Measurements from ENCODE around the gene TPRX2.
"Not testable (repeated sequence)": the region's sequence is repeated elsewhere in the genome, so short reads cannot be mapped to it uniquely, and the experiment has no call there.

Gene TPRX2

DNA sequence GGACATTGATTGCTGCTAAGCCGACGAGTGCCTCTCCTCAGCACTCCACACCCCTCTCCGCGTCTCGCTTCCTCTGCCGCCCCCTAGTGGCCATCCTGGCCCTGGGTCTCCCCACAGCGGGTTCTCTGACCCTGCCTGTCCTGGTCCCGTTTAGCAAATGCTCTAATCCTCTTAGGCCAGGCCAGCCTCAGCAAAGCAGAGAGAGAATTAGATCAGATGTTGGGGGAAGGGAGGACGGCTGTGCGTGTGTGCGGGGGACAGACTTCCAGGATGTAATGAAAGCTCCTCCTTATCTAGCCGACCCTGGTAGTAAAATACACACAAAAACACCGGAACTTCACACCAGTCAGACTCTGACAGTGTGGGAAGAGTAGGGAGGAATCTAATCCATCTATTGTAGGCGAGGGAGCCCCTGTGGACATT lies 4.5 kb downstream of the TPRX2 start:
- DNase-seq: peak; percentile 60

DNA sequence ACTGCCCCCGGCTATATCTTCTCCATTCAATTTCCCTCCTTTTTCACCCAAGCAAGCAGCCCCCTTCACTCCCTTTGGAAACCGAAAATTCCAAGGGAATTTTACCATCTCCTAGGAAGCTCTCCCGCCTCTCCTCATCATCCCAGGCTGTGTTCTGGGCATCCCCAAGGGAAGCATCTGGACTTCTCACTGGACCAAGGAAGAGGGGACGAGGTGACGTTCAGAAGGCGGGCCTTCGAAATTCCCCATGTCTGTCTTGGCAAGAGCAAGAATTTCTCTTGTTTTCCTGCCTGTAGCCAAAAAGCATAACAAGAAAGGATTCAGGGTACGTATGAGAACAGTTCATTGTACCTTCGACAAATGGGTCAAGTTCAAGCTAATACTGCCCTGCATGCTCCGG lies 6.1 kb downstream of the TPRX2 start:
- no peak for DNase-seq

GRCh38 chr19:47878906-47879305 lies 19.9 kb downstream of the TPRX2 start:
- no peak for DNase-seq

DNA sequence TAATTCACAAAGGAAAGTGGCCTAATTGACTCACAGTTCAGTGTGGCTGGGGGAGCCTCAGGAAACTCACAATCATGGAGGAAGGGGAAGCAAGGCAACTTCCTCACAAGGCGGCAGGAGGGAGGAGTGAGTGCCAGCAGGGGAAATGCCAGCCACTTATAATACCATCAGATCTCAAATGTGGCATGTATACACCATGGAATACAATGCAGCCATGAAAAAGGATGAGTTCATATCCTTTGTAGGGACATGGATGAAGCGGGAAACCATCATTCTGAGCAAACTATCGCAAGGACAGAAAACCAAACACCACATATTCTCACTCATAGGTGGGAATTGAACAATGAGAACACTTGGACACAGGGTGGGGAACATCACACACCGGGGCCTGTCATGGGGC lies 20.4 kb downstream of the TPRX2 start:
- DNase-seq: not testable (repeated sequence)

DNA sequence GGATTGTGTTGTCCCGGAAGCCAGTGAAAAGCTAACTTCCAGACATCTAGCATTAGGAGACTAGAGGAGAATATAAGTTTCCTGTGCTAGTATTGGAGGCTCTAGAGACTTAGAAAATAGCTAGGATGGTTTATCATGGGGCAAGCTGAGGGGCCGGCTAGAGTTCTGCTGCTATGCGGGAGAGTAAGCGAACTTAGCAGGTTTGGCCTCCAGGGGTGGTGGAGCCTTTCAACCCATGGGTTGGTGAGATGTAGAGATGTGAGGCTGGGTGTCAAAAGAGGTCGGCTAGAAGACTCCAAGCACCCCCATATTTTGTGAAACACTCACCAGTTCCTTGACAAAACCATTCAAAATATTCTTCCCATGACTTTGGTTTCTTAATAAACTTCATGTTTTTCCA lies 22.7 kb downstream of the TPRX2 start:
- no peak for DNase-seq

DNA sequence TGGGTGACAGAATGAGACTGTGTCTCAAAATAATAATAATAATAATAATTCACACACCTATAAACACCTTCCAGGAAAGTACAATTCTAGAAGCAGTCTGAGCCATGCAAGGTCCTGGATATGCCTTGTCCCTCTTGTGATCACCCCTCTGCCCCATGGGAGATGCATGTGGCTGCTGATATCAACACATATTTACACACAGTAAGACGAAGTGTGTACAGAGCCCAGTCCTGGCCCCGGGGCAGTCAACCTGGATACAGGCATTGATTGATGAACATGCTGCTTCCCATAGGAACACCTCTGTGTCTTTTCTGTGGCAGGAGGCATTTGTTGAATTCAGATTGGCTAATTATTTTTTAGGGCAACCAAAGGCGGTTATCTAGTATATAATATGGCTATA lies 23.9 kb downstream of the TPRX2 start:
- no peak for DNase-seq

DNA sequence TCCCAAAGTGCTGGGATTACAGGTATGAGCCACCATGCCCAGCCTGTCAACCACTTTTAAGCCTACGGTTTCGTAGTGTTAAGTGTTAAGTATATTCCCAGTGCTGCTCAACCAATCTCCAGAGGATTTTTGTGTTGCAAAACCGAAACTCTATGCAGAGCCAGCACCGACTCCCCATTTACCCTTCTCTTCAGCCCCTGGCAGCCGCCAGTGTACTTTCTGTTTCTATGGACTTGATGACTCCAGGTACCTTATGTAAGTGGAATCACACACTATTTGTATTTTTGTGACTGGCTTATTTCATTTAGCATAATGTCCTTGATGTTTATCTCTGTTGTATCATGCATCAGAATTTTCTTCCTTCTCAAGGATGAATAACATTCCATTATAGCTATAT lies 26.0 kb downstream of the TPRX2 start:
- no peak for DNase-seq

DNA sequence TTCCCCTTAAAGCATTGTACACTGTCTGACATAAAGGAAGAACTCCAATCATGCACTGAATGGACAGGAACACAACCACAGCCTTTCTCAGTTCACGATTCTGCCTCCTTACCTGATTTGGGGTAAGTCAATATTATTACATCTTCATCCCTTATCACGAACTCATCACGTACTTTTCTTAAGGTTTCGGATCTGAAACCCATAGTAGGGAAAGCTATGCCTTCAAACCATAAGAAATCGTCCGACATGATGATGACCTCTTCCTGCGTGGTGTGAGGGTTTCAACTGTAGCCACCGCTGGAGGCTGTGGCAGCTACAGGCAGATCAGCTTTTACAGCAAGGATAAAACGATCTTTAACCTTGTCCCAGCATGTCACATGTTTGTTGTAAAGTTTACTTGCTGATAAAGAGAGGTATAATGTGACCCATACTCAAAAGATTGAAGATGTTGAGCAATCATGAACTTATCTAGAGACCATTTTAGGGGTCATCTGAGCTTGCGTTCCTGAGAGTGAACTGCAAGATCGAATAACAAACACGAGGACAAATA lies 27.1 kb downstream of the TPRX2 start, which contains the start of gene SULT2A1:
Gene SULT2A1, minus strand, starts transcription at position 306 of the 550 bp plus-strand sequence. Its CDS starts 58 bp downstream, at position 248.
- DNase-seq: no peak

DNA sequence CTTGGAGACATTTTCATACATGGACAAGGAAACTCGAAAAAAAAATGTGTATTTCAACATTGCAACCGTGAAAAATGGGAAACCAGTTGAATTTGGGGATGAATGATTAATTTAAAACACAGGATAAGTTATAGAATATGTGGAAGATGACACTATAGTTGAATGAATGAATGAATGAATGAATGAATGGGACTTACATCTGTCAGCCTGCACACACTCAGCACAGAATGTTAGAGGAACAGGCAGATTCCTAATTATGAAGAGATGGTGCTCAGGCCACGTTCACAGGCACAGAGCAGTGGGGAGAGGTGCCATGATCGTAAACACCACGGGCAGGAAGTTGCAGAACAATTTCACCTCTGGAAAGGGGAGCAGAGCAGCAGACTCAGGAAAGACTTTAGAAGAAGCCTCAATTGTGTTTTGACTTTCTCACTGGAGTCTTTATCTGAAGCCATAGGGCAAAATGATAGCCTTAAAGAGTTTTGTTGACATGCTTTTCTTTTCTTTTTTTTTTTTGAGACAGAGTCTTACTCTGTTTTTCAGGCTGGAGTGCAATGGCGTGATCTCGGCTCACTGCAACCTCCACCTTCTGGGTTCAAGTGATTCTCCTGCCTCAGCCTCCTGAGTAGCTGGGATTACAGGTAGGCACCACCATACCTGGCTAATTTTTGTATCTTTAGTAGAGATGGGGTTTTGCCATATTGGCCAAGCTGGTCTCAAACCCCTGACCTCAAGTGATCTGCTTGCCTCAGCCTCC lies 32.0 kb downstream of the TPRX2 start:
- no peak for DNase-seq

DNA sequence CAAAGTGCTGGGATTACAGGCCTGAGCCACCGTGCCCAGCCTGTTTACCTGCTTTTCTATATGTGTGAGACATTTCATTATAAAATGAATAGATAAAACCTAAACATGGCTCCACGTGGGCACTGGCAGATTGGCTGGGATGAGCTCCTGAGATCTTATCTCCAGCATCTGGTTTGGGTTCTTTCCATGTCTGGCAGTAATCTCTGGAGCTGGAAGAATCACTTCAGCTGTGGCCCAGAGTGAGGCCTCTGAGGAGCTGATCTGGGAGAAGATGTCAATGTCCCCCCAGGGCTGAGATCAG lies 32.5 kb downstream of the TPRX2 start:
- no peak for DNase-seq

- DNase-seq: no peak
Observed at GRCh38 chr19:47891923-47892666, 33.1 kb downstream of the TPRX2 start.

DNA sequence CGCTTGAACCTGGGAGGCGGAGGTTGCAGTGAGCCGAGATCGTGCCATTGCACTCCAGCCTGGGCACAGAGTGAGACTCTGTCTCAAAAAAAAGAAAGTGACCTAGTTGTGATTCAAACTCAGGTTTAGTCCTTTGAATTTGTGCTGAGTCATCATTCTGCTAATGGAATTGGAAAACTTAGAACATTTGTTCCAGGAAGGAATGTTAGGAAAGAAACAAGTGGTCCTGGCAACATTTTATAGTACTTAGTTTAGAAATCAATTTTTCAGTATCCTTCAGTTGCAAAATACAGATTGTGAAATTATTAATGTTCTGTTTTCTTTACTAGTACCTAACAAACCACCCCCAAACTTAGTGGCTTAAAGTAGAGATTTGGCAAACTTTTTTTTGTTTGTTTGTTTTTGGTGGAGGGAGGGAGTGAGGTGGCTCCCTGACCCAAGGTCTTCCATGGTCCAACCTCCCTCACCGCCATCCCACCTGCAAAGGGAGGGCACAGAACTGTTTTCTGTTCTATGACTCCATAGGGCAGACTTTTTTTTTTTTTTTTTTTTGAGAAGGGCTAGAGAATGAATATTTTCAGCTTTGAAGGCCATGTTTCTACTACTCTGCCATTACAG lies 36.2 kb downstream of the TPRX2 start:
- DNase-seq: no peak

DNA sequence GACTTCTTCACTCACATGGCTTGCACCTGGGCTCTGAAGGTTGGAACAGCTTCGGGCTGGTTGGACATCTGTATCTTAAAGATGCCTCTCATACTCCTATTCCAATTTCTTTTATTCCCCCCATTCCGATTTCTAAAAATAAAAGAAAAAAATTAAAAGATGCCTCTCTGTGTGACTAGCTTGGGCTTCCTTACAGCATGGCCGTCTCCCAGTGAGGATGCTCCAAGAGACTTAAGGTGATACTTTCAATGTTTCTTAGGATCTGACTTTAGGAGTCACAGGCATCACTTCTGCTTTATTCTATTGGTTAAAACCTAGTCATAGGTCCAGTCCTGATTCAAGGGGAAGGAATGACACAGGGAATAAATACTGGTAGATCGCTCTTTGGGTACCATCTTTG lies 37.0 kb downstream of the TPRX2 start:
- DNase-seq: no peak

GRCh38 chr19:47896773-47897172 lies 37.7 kb downstream of the TPRX2 start:
- DNase-seq: no peak

- no peak for DNase-seq
Observed at GRCh38 chr19:47897861-47898260, 38.8 kb downstream of the TPRX2 start.

DNA sequence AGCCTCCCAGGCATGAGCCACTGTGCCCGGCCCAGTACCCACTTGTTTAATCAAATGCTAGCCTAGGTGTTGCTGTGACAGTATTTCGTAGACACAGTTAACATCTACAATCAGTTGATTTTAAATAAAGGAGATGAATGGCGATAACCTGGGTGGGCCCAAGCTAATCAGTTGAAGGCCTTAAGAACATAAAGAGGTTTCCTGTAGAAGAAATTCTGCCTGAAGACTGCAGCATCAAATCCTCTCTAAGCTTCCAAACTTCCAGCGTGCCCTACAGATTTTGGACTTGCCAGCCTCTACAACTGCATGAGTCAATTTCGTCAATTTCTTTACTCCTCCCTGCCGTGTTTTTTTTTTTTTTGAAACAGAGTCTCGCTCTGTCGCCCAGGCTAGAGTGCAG lies 40.3 kb downstream of the TPRX2 start:
- DNase-seq: no peak

DNA sequence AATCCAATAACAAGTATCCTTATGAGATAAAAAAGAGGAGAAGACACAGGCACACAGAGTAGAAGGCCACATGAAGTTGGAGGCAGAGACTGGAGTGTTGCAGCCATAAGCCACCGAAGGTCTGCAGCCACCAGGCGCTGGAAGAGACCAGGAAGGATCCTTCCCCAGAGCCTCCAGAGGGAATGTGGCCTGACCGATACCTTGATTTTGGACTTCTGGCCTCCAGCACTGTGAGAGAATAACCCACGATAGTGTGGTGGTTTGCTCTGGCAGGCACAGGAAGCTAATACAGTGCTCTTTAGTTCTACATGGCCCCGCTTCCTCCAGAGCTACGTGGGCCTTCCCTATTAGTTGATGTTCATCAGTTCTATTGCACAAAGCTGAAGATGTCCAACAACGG lies 42.3 kb downstream of the TPRX2 start:
- DNase-seq: no peak

GRCh38 chr19:47909350-47909749 lies 50.3 kb downstream of the TPRX2 start:
- DNase-seq: not testable (repeated sequence)

DNA sequence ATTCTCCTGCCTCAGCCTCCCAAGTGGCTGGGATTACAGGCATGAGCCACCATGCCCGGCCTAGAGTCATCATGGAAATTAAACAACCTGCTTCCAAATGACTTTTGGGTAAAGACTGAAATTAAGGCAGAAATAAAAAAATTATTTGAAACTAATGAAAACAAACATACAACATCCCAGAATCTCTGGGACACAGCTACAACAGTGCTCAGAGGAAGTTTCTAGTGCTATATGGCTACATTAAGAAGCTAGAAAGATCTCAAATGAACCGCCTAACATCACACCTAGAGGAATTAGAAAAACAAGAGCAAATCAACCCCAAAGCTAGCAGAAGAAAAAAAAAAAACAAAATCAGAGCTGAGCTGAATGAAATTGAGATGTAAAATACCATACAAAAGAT lies 51.2 kb downstream of the TPRX2 start:
- DNase-seq: not testable (repeated sequence)

Measured in HCEC 1CT (cell line).